A549 treated with RU486 at 1 μM for 4 hours (cell line): Measurements from ENCODE around the gene VRK2. TPM values are rescaled to one million over a fixed set of nuclear protein-coding genes. Genes with fewer than 3 reads are reported as not detected.

Experiments
- total RNA-seq: library from RNA; stranded (reverse); fragments of 200-300 nt; extraction: Qiagen RNA extraction; gene quantifications from 5 replicates; pipeline ENCODE4 v1.2.3, GENCODE V29; 2022; ENCODE audit warnings: low read depth

Gene VRK2
- total RNA-seq: 19.9 to 34.7 TPM (median 29.6 TPM) in 5 replicates

GRCh38 chr2:58046585-58047372 lies at the start of gene VRK2:
VRK2 (plus strand) TSS chr2:58046806; CDS start chr2:58048832, 2,026 bp downstream.

Other genes starting within 250 kb of the VRK2 start
- gene FANCL, start 194.5 kb downstream of the VRK2 start, total RNA-seq: 18.3 to 29.6 TPM (median 25.9 TPM) in 5 replicates